IMR-90 (cell line): Measurements from ENCODE around the gene KMT2C. TPM values are rescaled to one million over a fixed set of nuclear protein-coding genes. Genes with fewer than 3 reads are reported as not detected.

Source experiments
- ATAC-seq: fragments of 200-7000 bp; cut with Tn5 transposase; 2 replicates; pipeline ENCODE4 v1.9.1; 2020; ENCODE audit warnings: low read depth, mild to moderate bottlenecking, moderate library complexity
- BruUV-seq: library from RNA; stranded (reverse); fragments of 400-500 nt; replicated peaks from 2 replicates; lab custom pipeline; 2021; lab: Mats Ljungman, UMichigan
- CTCF ChIA-PET: fragments of 300-600 bp; formaldehyde crosslinking; extraction: SDS; loops from one replicate; lab custom pipeline; 2021; ENCODE audit warnings: antibody characterized with exemption; lab: Yijun Ruan, JAX
- POLR2A ChIA-PET: fragments of 300-600 bp; sonication (Branson Sonifier 250); formaldehyde crosslinking; loops from one replicate; lab custom pipeline; 2022; ENCODE audit warnings: antibody characterized with exemption; ENCODE audit not compliant: unreplicated experiment; lab: Charles Lee
- DNase-seq: peaks from one replicate; pipeline ENCODE4 v3.0.0; 2013
- H2AFZ ChIP-seq: replicated peaks from 2 replicates; pipeline ENCODE3; 2013; ENCODE audit warnings: low read length, mild to moderate bottlenecking; ENCODE audit not compliant: poor library complexity
- H2AK5ac ChIP-seq: 2 replicates; pipeline ENCODE4 v1.6.1; 2013; ENCODE audit warnings: low read depth, low read length, inconsistent platforms
- H2AK9ac ChIP-seq: replicated peaks from 2 replicates; pipeline ENCODE3; 2013; ENCODE audit warnings: mild to moderate bottlenecking, low read depth, low read length, moderate library complexity; ENCODE audit not compliant: poor library complexity
- H2BK120ac ChIP-seq: 2 replicates; pipeline ENCODE4 v1.6.1; 2013; ENCODE audit warnings: low read depth, low read length, inconsistent platforms
- H2BK15ac ChIP-seq: 3 replicates; pipeline ENCODE4 v1.6.1; 2013; ENCODE audit warnings: low read depth, low read length, inconsistent platforms
- H2BK20ac ChIP-seq: 2 replicates; pipeline ENCODE4 v1.6.1; 2013; ENCODE audit warnings: low read depth, mild to moderate bottlenecking, inconsistent platforms, low read length, moderate library complexity
- H2BK5ac ChIP-seq: 2 replicates; pipeline ENCODE4 v1.6.1; 2013; ENCODE audit warnings: mild to moderate bottlenecking, low read depth, low read length, inconsistent platforms; ENCODE audit not compliant: poor library complexity, severe bottlenecking
- H3K14ac ChIP-seq: replicated peaks from 2 replicates; pipeline ENCODE4 v1.6.1; 2013; ENCODE audit warnings: low read depth, low read length, inconsistent platforms
- H3K18ac ChIP-seq: 2 replicates; pipeline ENCODE4 v1.6.1; 2013; ENCODE audit warnings: low read depth, low read length, control low read depth
- H3K23ac ChIP-seq: 2 replicates; pipeline ENCODE4 v1.6.1; 2013; ENCODE audit warnings: low read depth, low read length, inconsistent platforms
- H3K27ac ChIP-seq: 2 replicates; pipeline ENCODE4 v1.5.1; 2013; ENCODE audit warnings: mild to moderate bottlenecking, control low read depth, low read length; ENCODE audit not compliant: insufficient read depth
- H3K27me3 ChIP-seq: 2 replicates; pipeline ENCODE4 v1.6.1; 2013; ENCODE audit warnings: low read length; ENCODE audit not compliant: control insufficient read depth, insufficient read depth
- H3K36me3 ChIP-seq: 2 replicates; pipeline ENCODE4 v1.6.1; 2013; ENCODE audit warnings: low read length, mixed read lengths; ENCODE audit not compliant: control insufficient read depth, insufficient read depth
- H3K4ac ChIP-seq: 2 replicates; pipeline ENCODE4 v1.6.1; 2013; ENCODE audit warnings: low read depth, low read length, inconsistent platforms
- H3K4me1 ChIP-seq: 2 replicates; pipeline ENCODE4 v1.6.1; 2013; ENCODE audit warnings: low read length, mixed read lengths; ENCODE audit not compliant: control insufficient read depth, insufficient read depth
- H3K4me2 ChIP-seq: 2 replicates; pipeline ENCODE4 v1.6.1; 2013; ENCODE audit warnings: low read depth, mild to moderate bottlenecking, control low read depth, low read length, moderate library complexity
- H3K4me3 ChIP-seq: 2 replicates; pipeline ENCODE4 v1.5.1; 2013; ENCODE audit warnings: low read depth, mild to moderate bottlenecking, control low read depth, low read length, moderate library complexity; ENCODE audit not compliant: insufficient read depth
- H3K56ac ChIP-seq: 2 replicates; pipeline ENCODE4 v1.6.1; 2013; ENCODE audit warnings: low read length, inconsistent platforms; ENCODE audit not compliant: insufficient read depth; ENCODE audit errors: extremely low read depth
- H3K79me1 ChIP-seq, 2 experiments: 2 replicates each; pipeline ENCODE4 v1.6.1; 2013; ENCODE audit warnings: low read length in 2 of 2, inconsistent platforms in 1 of 2, low read depth in 1 of 2
- H3K9ac ChIP-seq: 2 replicates; pipeline ENCODE4 v1.6.1; 2013; ENCODE audit warnings: low read depth, low read length, control low read depth
- H3K9me1 ChIP-seq: 2 replicates; pipeline ENCODE4 v1.6.1; 2013; ENCODE audit warnings: low read length, inconsistent platforms; ENCODE audit not compliant: insufficient read depth
- H3K9me3 ChIP-seq: 2 replicates; pipeline ENCODE4 v1.6.1; 2013; ENCODE audit warnings: low read length; ENCODE audit not compliant: control insufficient read depth, insufficient read depth
- H4K20me1 ChIP-seq: 2 replicates; pipeline ENCODE4 v1.6.1; 2013; ENCODE audit warnings: low read length, inconsistent platforms; ENCODE audit not compliant: insufficient read depth
- H4K5ac ChIP-seq: 2 replicates; pipeline ENCODE4 v1.6.1; 2013; ENCODE audit warnings: mild to moderate bottlenecking, low read depth, low read length, control low read depth
- H4K8ac ChIP-seq, 2 experiments: 2 replicates each; pipeline ENCODE4 v1.6.1; 2013; ENCODE audit warnings: low read depth in 2 of 2, low read length in 2 of 2, control low read depth in 1 of 2, inconsistent platforms in 1 of 2
- H4K91ac ChIP-seq: 2 replicates; pipeline ENCODE4 v1.6.1; 2013; ENCODE audit warnings: low read depth, low read length, inconsistent platforms; ENCODE audit not compliant: insufficient read depth
- CEBPB ChIP-seq: IDR thresholded peaks from 2 replicates; pipeline ENCODE4 v1.6.1; 2012; ENCODE audit warnings: low read depth, low read length, improper control_type of control experiment
- MAZ ChIP-seq: IDR thresholded peaks from 2 replicates; pipeline ENCODE4 v1.6.1; 2012; ENCODE audit warnings: low read depth, mild to moderate bottlenecking, low read length, improper control_type of control experiment, moderate library complexity, borderline replicate concordance
- SMC3 ChIP-seq: fragments of 150-350 bp; IDR thresholded peaks from 2 replicates; pipeline ENCODE4 v1.6.1; 2016; ENCODE audit warnings: low read depth, mild to moderate bottlenecking, antibody characterized with exemption, low read length, moderate library complexity
- WGBS, 2 experiments: methylation state at CpG; one replicate each; pipeline versions ENCODE4 v1.1.5 to v1.1.7; 2013; ENCODE audit warnings: missing lambda C conversion rate in 2 of 2; ENCODE audit not compliant: insufficient read length in 1 of 2; ENCODE audit errors: extremely low coverage in 2 of 2; 5-methylcytosine and 5-hydroxymethylcytosine counted together
- dilution Hi-C: fragments of 300-500 bp; cut with HindIII; formaldehyde crosslinking; loops from one replicate; pipeline ENCODE4 v1.14.3; 2018; ENCODE audit warnings: low sequenced_read_pairs; ENCODE audit not compliant: unreplicated experiment
- in situ Hi-C: fragments of 300-500 bp; cut with MboI; formaldehyde crosslinking; loops from 3 replicates; pipeline ENCODE4 v1.14.3; 2019; ENCODE audit warnings: low sequenced_read_pairs, inconsistent platforms, mixed read lengths
- intact Hi-C: fragments of 100-400 bp; cut with micrococcal nuclease; formaldehyde crosslinking; loops from 2 replicates; pipeline ENCODE4 v1.10.0; 2022
- polyA plus RNA-seq, 3 experiments: library from polyadenylated mRNA; depleted of rRNA; stranded (reverse); fragments of >200 nt; gene quantifications; 2 replicates each; pipeline ENCODE4 v1.2.3, GENCODE V29; 2012; ENCODE audit warnings: low replicate concordance in 1 of 3
- total RNA-seq: library from RNA; depleted of rRNA; stranded (reverse); fragments of >200 nt; gene quantifications from 2 replicates; pipeline ENCODE4 v1.2.3, GENCODE V29; 2012

Gene KMT2C
- total and polyA plus RNA-seq, 2 of the 4 experiments (the other 2 are of a cell fraction) = 8.0 to 23.3 TPM

DNA sequence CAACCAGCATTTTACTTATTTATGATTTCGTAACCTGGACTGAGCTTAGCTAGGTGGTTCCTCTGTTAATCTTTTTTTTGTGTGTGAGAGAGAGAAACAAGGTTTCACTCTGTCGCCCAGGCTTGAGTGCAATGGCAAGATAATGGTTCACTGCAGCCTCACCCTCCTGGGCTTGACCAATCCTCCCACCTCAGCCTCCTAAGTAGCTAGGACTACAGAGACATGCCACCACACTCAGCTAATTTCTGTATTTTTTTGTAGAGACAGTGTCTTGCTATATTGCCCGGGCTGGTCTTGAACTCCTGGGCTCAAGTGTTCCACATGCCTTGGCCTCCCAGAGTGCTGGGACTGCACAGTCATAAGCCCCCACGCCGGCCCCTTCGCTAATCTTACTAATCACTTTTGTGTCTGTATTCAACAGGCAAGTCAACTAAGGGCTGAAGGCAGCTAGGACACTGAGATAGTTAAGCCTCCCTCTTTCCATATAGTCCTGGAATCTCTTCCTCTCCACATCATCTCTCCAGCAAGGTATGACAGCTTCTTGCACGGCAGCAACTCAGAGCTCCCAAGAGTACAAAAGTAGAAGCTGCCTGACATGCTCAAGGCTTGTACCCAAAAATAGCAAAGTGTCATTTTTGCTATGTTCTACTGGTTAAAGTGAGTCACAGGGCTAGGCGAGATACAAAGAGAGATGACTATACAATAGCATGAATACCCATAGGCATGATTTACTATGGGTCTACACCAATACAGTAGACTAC lies 11.3 kb downstream of the KMT2C start:
- no peak overlapping the region for H4K8ac ChIP-seq
- peaks cover 6 to 54% of the 10 kb centered on the region in 2 experiments; a peak in 3 of 4 replicates for H3K79me1 ChIP-seq
- WGBS, 2 experiments = 100% methylated on average over 1 of the region's 8 CpGs; no CpG with 5 or more reads in 1 of the 2 experiments
- no peak overlapping the region for H4K91ac ChIP-seq
- H2BK15ac ChIP-seq = no peak overlapping the region
- ChIA-PET CTCF (interaction anchor here (0.6 kb wide), 1 partner anchor 10 kb away, joined by 5 read pairs; no protein-coding TSS in a partner anchor), POLR2A (no interaction called here)
- in situ Hi-C loops (no loop called here), dilution Hi-C loops (no loop called here), intact Hi-C loops (loop anchor here (1.0 kb wide), 1 partner anchor 85 kb away; no protein-coding TSS in a partner anchor)
- H3K9ac ChIP-seq = no peak overlapping the region
- H3K56ac ChIP-seq = no peak overlapping the region
- ATAC-seq (peak; percentile 37; the same call in 1 of the 2 replicates), DNase-seq (peak; percentile 57)
- H2AFZ ChIP-seq = no peak overlapping the region
- no peak overlapping the region for H3K14ac ChIP-seq
- no peak overlapping the region for H2AK5ac ChIP-seq
- no peak for TF ChIP-seq SMC3
- TF ChIP-seq CEBPB = 0 out of 2 replicates have a peak, but pooled peaks have one; percentile 9
- no peak for TF ChIP-seq MAZ
- H2BK120ac ChIP-seq = no peak overlapping the region
- peaks cover 8% of the 10 kb centered on the region; the same call in 1 of the 2 replicates for H3K9me1 ChIP-seq
- no peak overlapping the region for H2AK9ac ChIP-seq
- H4K5ac ChIP-seq = no peak overlapping the region
- H3K9me3 ChIP-seq = peaks cover 4% of the 10 kb centered on the region
- BruUV-seq = no TSS peak
- no peak overlapping the region for H2BK20ac ChIP-seq
- peaks cover 5% of the 10 kb centered on the region; the same call in 1 of the 2 replicates for H3K4me1 ChIP-seq
- no peak overlapping the region for H2BK5ac ChIP-seq
- H3K27me3 ChIP-seq = no peaks in the 10 kb centered on the region
- no peaks in the 10 kb centered on the region for H3K36me3 ChIP-seq
- peaks cover 93% of the 10 kb centered on the region for H4K20me1 ChIP-seq
- H3K27ac ChIP-seq = no peak overlapping the region
- peak overlapping the region; percentile 6; the same call in 1 of the 2 replicates for H3K4me2 ChIP-seq
- H3K18ac ChIP-seq = no peak overlapping the region
- no peak overlapping the region for H3K23ac ChIP-seq
- no peak overlapping the region for H3K4ac ChIP-seq
- H3K4me3 ChIP-seq = no peak overlapping the region
